Measurements from ENCODE around the gene OR4S1. TPM values are rescaled to one million over a fixed set of nuclear protein-coding genes. Genes with fewer than 3 reads are reported as not detected.

OR4S1 gene
- total RNA-seq, result not detected in 2 replicates

DNA sequence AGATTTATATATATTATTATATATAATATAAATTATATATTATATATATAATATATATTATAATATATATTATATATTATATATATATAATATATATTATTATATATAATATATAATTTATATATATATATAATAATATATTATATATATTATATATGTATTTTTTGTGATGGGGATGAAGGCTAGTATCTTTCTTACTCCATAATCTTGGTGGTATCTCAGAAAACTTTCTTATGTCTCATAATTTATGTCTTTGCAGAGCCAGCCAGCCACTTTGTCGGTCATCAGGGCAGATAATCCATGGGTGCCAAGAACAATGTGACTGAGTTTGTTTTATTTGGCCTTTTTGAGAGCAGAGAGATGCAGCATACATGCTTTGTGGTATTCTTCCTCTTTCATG, at the start of gene OR4S1:
TSS of gene OR4S1 (plus strand) at position 301 of the 400 bp plus-strand sequence. CDS start at position 301, 0 bp downstream.

DNA sequence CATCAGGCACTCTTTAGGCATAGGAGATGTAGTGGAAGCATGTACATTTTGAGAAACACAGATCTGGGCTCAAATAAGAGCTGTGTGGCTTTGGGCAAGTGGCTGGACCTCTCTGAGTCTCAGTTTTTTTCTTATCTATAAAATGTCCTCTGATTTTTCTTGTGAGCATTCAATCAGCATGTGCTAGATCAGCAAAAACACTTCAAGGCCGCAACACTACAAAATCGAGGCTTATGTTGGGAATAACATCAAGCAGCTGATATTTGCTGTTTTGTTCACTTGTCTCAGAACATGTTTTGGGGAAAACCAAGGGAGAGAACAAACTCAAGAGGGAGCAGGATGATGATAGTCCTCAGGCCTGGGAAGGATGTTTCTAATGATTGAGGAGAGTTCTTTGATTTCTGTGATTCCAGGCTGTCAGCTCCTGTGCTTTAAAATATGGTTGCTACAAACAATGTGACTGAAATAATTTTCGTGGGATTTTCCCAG, 42.6 kb upstream of the OR4S1 start, which contains the start of gene OR4X1:
TSS of gene OR4X1 (plus strand) at position 439 of the 489 bp plus-strand sequence. CDS start at position 439, 0 bp downstream.

DNA sequence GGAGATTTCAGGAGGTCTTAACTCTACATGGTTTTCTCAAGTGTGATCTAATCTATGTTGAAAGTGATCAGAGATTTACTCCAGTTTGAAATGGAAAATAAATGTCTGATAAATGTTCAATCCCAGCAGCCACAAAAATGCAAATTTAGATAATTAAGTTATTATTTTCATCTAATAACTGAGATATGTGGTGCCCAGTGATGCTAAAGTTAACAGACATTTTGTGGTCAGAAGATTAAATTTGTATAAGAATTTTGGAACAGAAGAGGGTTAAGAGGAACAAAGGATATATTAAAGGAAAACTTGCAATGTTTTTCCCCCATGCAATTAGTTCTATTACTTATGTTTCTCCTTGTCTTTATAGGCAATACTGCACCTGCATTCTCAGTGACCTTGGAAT, 18.6 kb downstream of the OR4S1 start, which contains the start of gene OR4C3:
TSS of gene OR4C3 (plus strand) at position 301 of the 400 bp plus-strand sequence. CDS start 102 bp downstream, outside the sequence.

Other genes starting within 250 kb of the OR4S1 start
- not detected in 2 replicates for gene OR4B1, start 89.4 kb upstream of the OR4S1 start, total RNA-seq
- gene OR4X2, start 61.1 kb upstream of the OR4S1 start, total RNA-seq, result not detected in 2 replicates
- not detected in 2 replicates for gene OR4X1, start 42.4 kb upstream of the OR4S1 start, total RNA-seq
- not detected in 2 replicates for gene OR4C3, start 18.7 kb downstream of the OR4S1 start, total RNA-seq
- gene OR4C5, start 60.2 kb downstream of the OR4S1 start, total RNA-seq, result not detected in 2 replicates
- gene OR4A47, start 182.6 kb downstream of the OR4S1 start, total RNA-seq, result not detected in 2 replicates

Measured in smooth muscle cell of bladder (primary cell).